Panc1 (cell line): ENCODE results near the gene SSTR5.

Source experiments
- SIN3A ChIP-seq: IDR thresholded peaks from 2 replicates; pipeline ENCODE4 v1.6.1; 2012; ENCODE audit warnings: low read depth, mild to moderate bottlenecking, low read length, moderate library complexity, borderline replicate concordance; ENCODE audit not compliant: insufficient read depth
- TF ChIP-seq, protein P1 (sequence below): fragments of 450-650 bp; IDR thresholded peaks from 2 replicates; pipeline ENCODE4 v1.5.1; 2017; ENCODE audit warnings: mild to moderate bottlenecking

DNA sequence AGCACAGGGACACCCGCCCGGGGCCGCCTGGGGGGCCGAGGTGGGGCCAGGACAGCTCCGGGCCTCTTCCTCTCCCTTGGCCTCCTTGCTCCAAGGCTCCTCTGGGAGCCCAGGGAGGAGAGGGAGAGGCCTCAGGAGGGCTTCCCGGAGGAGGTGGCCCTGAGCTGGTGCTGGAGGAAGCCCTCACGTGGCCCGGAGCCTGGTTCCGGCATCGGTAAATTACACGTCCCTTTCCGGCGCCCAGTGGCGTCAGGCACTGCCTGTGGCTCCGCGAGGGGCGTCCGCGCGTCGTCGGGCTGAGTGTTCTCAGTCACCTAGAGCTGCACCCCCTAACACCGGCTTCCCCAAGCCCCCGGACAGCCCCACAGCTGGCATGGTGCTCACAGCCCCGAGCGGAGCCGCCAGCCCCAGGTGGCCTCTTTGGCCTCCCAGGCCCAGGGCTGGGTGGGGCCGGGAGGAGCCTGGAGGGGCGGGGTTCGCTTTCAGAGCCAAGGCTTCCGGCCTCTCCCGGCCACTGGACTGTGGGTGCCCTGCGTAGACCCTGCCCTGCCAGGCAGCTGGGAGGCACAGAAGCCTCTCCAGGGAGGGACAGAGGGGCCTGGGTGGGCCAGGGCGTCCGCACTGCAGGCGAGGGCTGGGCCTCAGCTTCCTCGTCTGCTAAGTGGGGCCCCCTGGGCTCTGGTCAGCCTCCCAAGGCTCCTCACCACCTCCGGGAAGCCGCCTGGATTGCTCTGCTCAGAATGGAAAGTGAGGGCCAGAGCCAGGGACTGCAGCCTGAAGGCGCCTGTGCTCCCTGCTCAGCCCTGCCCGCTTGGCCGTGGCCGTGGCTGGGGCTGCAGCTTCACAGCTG is 27.9 kb upstream of the SSTR5 start:
- TF ChIP-seq, protein P1, sequence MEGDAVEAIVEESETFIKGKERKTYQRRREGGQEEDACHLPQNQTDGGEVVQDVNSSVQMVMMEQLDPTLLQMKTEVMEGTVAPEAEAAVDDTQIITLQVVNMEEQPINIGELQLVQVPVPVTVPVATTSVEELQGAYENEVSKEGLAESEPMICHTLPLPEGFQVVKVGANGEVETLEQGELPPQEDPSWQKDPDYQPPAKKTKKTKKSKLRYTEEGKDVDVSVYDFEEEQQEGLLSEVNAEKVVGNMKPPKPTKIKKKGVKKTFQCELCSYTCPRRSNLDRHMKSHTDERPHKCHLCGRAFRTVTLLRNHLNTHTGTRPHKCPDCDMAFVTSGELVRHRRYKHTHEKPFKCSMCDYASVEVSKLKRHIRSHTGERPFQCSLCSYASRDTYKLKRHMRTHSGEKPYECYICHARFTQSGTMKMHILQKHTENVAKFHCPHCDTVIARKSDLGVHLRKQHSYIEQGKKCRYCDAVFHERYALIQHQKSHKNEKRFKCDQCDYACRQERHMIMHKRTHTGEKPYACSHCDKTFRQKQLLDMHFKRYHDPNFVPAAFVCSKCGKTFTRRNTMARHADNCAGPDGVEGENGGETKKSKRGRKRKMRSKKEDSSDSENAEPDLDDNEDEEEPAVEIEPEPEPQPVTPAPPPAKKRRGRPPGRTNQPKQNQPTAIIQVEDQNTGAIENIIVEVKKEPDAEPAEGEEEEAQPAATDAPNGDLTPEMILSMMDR = no peak
- no peak for TF ChIP-seq SIN3A
